DMS 273 (cell line): ENCODE results near the gene HBA1.
A peak's percentile ranks its signal among the peaks of the same experiment; 100 is the strongest.
"Not testable (repeated sequence)": the region's sequence is repeated elsewhere in the genome, so short reads cannot be mapped to it uniquely, and the experiment has no call there.

Source experiments
- DNase-seq: peaks from one replicate; lab custom pipeline; 2025; ENCODE audit not compliant: unreplicated experiment; lab: John Stamatoyannopoulos, UW

Gene HBA1

DNA sequence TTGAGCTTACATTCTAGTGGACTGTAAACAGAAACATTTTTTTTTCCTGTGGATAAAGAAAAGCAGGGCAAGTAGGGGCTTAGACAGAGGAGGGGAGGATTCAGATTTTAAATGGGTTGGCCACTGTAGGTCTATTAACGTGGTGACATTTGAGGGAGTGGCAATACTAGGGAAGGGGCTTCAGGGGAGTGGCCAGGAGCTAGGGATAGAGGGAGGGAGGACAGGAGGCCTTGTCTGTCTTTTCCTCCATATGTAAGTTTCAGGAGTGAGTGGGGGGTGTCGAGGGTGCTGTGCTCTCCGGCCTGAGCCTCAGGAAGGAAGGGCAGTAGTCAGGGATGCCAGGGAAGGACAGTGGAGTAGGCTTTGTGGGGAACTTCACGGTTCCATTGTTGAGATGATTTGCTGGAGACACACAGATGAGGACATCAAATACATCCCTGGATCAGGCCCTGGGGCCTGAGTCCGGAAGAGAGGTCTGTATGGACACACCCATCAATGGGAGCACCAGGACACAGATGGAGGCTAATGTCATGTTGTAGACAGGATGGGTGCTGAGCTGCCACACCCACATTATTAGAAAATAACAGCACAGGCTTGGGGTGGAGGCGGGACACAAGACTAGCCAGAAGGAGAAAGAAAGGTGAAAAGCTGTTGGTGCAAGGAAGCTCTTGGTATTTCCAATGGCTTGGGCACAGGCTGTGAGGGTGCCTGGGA lies 17.2 kb upstream of the HBA1 start:
- DNase-seq: no peak

GRCh38 chr16:160242-160641 lies 16.2 kb upstream of the HBA1 start:
- not testable (repeated sequence) for DNase-seq

GRCh38 chr16:160691-161190 lies 15.7 kb upstream of the HBA1 start:
- no peak for DNase-seq

DNA sequence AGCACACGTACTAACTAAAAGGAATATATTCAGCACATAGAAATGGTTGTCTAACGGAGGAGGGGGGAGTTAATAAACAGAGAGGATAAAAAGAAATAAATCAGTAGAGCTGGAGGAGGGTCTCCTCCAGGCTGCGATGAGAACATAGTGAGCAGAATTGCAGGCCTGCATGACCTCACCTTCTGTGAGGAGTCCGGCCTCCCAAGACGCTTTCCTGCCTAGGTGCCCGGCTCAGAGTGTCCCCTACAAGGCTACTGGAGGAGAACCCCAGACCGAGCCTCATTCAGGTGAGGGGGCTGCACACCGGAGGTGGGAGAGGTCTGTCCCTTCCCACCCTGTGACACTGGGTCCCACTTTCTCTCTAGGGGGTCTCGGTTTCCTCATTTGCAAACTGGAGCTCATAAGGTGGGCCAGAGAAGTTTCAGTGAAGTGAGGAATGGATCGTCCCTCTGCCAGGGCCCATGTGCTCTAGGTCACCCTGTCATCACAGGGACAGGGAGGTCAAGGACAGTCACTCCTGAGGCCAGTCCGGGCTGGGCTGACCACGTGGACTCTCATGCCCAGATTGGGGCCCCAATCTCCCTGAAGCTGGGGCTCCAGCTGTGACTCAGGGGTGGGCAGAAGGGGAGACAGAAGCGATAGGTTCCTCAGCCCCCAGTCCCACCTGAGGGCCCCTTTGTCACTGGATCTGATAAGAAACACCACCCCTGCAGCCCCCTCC lies 14.0 kb upstream of the HBA1 start:
- no peak for DNase-seq

DNA sequence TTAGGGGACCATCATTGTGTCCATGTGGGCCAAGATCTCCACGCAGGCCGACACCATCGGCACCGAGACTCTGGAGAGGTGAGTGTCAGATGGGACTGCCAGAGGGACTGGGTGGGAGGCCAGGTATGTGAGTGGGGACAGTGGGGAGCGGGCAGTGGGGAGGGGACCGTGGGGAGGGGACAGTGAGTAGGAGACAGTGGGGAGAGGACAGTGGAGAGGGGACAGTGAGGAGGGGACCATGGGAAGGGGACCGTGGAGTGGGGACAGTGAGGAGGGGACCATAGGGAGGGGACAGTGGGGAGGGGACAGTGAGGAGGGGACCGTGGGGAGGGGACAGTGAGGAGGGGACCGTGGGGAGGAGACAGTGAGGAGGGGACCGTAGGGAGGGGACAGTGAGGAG lies 13.3 kb upstream of the HBA1 start:
- not testable (repeated sequence) for DNase-seq

- DNase-seq: not testable (repeated sequence)
These were observed 12.8 kb upstream of the HBA1 start for GRCh38 chr16:163696-164095.

GRCh38 chr16:164134-164823 lies 12.2 kb upstream of the HBA1 start:
- not testable (repeated sequence) for DNase-seq

- peak; percentile 63 for DNase-seq
These were observed 11.5 kb upstream of the HBA1 start for GRCh38 chr16:164827-165538.

GRCh38 chr16:165539-166374 lies 10.7 kb upstream of the HBA1 start, which contains the start of gene HBM:
TSS of gene HBM (plus strand) at chr16:165978. CDS start at chr16:165998, 20 bp downstream.
- DNase-seq: peak; percentile 59

DNA sequence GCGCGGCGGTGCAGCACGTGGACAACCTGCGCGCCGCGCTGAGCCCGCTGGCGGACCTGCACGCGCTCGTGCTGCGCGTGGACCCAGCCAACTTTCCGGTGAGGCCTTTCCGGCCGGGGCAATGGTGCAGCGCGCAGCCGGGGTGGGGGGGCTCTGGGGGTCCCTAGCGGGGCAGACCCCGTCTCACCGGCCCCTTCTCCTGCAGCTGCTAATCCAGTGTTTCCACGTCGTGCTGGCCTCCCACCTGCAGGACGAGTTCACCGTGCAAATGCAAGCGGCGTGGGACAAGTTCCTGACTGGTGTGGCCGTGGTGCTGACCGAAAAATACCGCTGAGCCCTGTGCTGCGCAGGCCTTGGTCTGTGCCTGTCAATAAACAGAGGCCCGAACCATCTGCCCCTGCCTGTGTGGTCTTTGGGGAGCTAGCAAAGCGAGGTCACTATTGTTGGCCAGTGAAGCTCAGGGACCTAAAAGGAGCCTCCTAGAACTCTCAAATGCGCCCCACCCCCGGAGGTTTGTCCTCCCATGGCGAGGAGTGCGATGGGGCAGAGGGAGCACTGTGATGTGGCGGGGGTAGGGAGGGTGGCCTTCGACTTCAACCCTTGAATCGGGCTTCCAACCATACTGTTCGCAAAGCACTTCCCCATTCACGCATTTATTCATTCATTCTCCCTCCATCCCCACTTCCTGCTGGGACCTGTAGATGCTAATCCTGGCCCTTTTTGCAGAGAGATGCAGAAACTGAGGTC lies 9.9 kb upstream of the HBA1 start:
- no peak for DNase-seq

DNA sequence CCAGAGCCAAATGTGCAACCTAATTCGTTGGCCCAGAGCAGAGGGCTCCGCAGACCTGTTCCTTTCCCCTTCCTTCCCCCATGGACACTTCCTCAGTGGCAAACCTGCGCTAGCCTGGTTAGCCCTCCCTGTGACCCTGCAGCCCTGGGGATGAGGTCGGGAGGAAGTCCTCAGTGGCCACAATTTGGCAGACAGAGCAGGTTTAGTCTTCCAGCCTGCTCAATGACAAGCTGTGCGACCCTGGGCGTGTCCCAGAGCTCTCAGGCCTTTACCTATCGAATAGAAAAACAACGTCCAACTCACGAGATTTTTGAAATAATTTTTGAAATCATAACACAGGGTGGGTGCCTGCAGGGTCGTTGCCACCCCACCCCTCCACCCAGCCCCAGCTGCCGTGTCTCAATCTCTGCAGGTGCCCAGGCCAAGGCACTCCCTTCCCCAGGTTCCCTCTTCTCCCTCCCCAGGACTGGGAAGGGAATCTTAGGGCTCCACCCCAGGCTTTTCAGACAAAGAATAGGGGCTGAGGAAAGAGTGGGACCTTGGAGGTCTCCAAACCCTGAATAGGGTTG lies 9.3 kb upstream of the HBA1 start:
- DNase-seq: no peak

- DNase-seq: peak; percentile 60
These were observed 8.1 kb upstream of the HBA1 start for GRCh38 chr16:168424-168823.

DNA sequence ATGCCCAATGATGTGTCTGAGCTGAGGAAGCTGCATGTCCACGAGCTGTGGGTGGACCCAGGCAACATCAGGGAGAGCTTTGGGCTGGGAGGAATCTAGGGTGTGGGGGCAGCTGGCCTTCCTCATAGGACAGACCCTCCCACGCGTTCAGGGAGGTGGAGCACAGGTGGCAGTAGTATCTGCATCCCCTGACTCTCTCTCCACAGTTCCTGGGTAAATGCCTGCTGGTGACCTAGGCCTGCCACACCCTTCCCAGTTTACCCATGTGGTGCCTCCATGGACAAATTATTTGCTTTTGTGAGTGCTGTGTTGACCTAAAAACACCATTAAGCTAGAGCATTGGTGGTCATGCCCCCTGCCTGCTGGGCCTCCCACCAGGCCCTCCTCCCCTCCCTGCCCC lies 7.5 kb upstream of the HBA1 start:
- no peak for DNase-seq

- DNase-seq: not testable (repeated sequence)
These were observed 6.4 kb upstream of the HBA1 start for GRCh38 chr16:170088-170507.

DNA sequence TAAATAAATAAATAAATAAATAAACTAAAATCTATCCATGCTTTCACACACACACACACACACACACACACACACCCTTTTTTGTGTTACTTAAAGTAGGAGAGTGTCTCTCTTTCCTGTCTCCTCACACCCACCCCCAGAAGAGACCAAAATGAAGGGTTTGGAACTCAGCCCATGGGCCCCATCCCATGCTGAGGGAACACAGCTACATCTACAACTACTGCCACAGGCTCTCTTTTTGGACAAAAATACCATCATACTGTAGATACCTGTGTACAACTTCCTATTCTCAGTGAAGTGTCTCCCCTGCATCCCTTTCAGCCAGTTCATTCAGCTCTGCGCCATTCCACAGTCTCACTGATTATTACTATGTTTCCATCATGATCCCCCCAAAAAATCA lies 5.7 kb upstream of the HBA1 start:
- DNase-seq: no peak

DNA sequence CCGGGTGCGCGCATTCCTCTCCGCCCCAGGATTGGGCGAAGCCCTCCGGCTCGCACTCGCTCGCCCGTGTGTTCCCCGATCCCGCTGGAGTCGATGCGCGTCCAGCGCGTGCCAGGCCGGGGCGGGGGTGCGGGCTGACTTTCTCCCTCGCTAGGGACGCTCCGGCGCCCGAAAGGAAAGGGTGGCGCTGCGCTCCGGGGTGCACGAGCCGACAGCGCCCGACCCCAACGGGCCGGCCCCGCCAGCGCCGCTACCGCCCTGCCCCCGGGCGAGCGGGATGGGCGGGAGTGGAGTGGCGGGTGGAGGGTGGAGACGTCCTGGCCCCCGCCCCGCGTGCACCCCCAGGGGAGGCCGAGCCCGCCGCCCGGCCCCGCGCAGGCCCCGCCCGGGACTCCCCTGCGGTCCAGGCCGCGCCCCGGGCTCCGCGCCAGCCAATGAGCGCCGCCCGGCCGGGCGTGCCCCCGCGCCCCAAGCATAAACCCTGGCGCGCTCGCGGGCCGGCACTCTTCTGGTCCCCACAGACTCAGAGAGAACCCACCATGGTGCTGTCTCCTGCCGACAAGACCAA lies 4.0 kb upstream of the HBA1 start, which contains the start of gene HBA2:
TSS of gene HBA2 (plus strand) at position 503 of the 568 bp plus-strand sequence. CDS start at position 540, 37 bp downstream.
- not testable (repeated sequence) for DNase-seq

GRCh38 chr16:173211-173854 lies 3.1 kb upstream of the HBA1 start:
- not testable (repeated sequence) for DNase-seq
